Right lobe of liver (tissue), 6 donors: ENCODE results near the gene ZNF582. TPM values are rescaled to one million over a fixed set of nuclear protein-coding genes. Genes with fewer than 3 reads are reported as not detected.

Experiments
- ATAC-seq, 4 donors: fragments of 200-7000 bp; cut with Tn5 transposase; one replicate each; pipeline ENCODE4 v1.9.1; 2020; ENCODE audit warnings: mild to moderate bottlenecking in 4 of 4, moderate library complexity in 4 of 4
- DNase-seq, 3 donors: peaks; one replicate each; pipeline ENCODE4 v3.0.0-alpha.2; 2020
- H3K27ac ChIP-seq, 3 donors: fragments of 200-600 bp; one replicate each; pipeline ENCODE4 v1.8.0; 2022
- H3K27me3 ChIP-seq, 2 donors: fragments of 200-600 bp; one replicate each; pipeline ENCODE4 v1.8.0; 2022
- H3K36me3 ChIP-seq, 4 donors: fragments of 200-600 bp; sonication (generic) in 1 of 4; one replicate each; pipeline versions ENCODE4 v1.5.1 to v1.8.0; 2017 to 2022; ENCODE audit warnings: control low read depth in 1 of 4
- H3K4me1 ChIP-seq, 4 donors: fragments of 200-600 bp; sonication (generic) in 1 of 4; one replicate each; pipeline versions ENCODE4 v1.5.1 to v1.8.0; 2017 to 2022; ENCODE audit warnings: control low read depth in 1 of 4
- H3K4me3 ChIP-seq, 3 donors: fragments of 200-600 bp; one replicate each; pipeline ENCODE4 v1.8.0; 2022
- H3K9me3 ChIP-seq, 4 donors: fragments of 200-600 bp; sonication (generic) in 1 of 4; one replicate each; pipeline versions ENCODE4 v1.5.1 to v1.8.0; 2017 to 2022; ENCODE audit warnings: control low read depth in 1 of 4
- CTCF ChIP-seq, 4 donors: fragments of 200-600 bp in 3 of 4; fragments of 450-650 bp in 1 of 4; IDR thresholded peaks; one replicate each; pipeline versions ENCODE4 v1.5.1 to v1.8.0; 2016 to 2022; ENCODE audit warnings: antibody characterized with exemption in 4 of 4, mild to moderate bottlenecking in 2 of 4
- POLR2A ChIP-seq: fragments of 450-650 bp; IDR thresholded peaks from one replicate; pipeline ENCODE4 v1.6.1; 2017; ENCODE audit warnings: antibody characterized with exemption, mild to moderate bottlenecking
- WGBS: methylation state at CpG from one replicate; pipeline ENCODE4 v1.1.6; 2018; ENCODE audit warnings: low coverage, low lambda C conversion rate; ENCODE audit not compliant: insufficient coverage; ENCODE audit errors: missing lambda C conversion rate; 5-methylcytosine and 5-hydroxymethylcytosine counted together
- intact Hi-C, 2 donors: fragments of 100-400 bp; cut with DNase I; formaldehyde crosslinking; loops; one replicate each; pipeline versions ENCODE4 v1.11.2 to v1.14.1; 2022
- total RNA-seq, 6 experiments: library from RNA; depleted of rRNA in 2 of 6; stranded (reverse); fragments of >200 nt in 2 of 6; fragmentation: NEBNext Ultra II Directional in 3 of 6; extraction: Animal tissue kit (Norgen Biotek cat#: 25700) in 3 of 6; gene quantifications; one replicate each; pipeline versions ENCODE4 v1.1.0 to v1.2.4, GENCODE V29; 2016 to 2023
- donor health status: DM: no; HTN: yes; CAD: no.
- donor health status: DM: no; HTN: no; CAD: no.
- donor health status: DM: no; HTN: no; CAD: no.
- donor health status: DM: no; HTN: yes; CAD: no.
- donor health status: DM: no; HTN: yes; CAD: no.

ZNF582 gene
- total RNA-seq, 6 experiments from 2014 or later: 0.80 to 2.8 (median 1.5) TPM

- WGBS: 89% methylated on average over 1 of the region's 1 CpG
- peaks cover 0 to 31% (median 6%) of the 10 kb centered on the region in 4 donors for H3K9me3 ChIP-seq
These were observed 21.1 kb downstream of the ZNF582 start for GRCh38 chr19:56372281-56372680.

DNA sequence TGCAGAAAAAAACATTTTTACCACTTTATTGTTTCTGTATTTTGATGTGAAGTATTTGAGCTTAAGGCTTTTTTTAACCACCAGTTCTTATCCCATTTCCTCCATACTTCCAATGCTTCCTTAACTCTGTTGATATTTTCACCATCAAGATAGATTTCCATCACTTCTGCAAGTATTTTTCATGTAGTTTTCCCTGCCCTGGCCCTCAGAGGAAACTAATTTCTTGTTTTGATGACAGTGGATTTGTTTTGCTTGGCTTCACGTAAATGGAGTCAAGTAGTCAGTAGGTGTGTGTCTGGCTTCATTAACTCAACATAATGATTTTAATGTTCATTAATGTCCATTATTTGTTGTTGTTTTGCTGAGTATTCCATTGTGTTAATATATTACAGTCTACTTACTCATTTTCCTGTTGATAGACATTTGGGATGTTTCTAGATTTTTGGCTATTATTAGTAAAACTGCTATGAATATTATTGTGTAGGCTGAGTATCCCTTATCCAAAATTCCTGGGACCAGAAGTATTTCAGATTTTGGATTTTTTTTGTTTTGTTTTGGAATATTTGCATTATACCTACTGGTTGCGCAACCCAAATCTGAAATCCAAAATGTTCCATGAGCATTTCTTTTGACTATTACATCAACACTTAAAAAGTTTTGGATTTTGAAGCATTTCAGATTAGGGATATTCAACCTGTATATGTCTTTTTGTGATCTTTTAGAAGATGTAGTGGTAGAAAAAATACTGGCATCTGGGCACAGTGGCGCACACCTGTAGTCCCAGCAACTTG is 23.3 kb downstream of the ZNF582 start:
- no peak for DNase-seq
- WGBS: 93% methylated on average over 3 of the region's 3 CpGs
- Histone ChIP-seq H3K27me3 (no peaks in the 10 kb centered on the region), H3K36me3 (peaks cover 0 to 24% (median 10%) of the 10 kb centered on the region in 4 donors), H3K4me1 (no peaks in the 10 kb centered on the region), H3K27ac (no peak overlapping the region), H3K9me3 (peaks cover 0 to 9% (median 0%) of the 10 kb centered on the region in 4 donors), H3K4me3 (no peak overlapping the region)
- intact Hi-C loops: no loop called here
- TF ChIP-seq CTCF (IDR thresholded peaks at IDR 0.05) (no peak), POLR2A (no peak)
- ATAC-seq: no peak

More at GRCh38 chr19:56372281-56372680, 21.1 kb downstream of the ZNF582 start:
- H3K36me3 ChIP-seq: peaks cover 0 to 45% (median 23%) of the 10 kb centered on the region in 4 donors
- no peaks in the 10 kb centered on the region for H3K4me1 ChIP-seq
- H3K4me3 ChIP-seq: no peak overlapping the region
- no peak for TF ChIP-seq CTCF (IDR thresholded peaks at IDR 0.05)
- no peak for TF ChIP-seq POLR2A
- intact Hi-C loops: no loop called here
- H3K27ac ChIP-seq: no peak overlapping the region
- no peaks in the 10 kb centered on the region for H3K27me3 ChIP-seq
- DNase-seq: no peak
- ATAC-seq: no peak

- H3K27ac ChIP-seq: peak overlapping the region; percentile 23 to 72 (median 71)
- DNase-seq: peak; percentile 91 to 95 (median 95)
- WGBS: 13% methylated on average over 35 of the region's 65 CpGs
- no peaks in the 10 kb centered on the region for H3K27me3 ChIP-seq
- peaks cover 0 to 9% (median 0%) of the 10 kb centered on the region in 4 donors for H3K9me3 ChIP-seq
- no peaks in the 10 kb centered on the region for H3K4me1 ChIP-seq
- peak overlapping the region; percentile 60 to 70 (median 70) for H3K4me3 ChIP-seq
- ATAC-seq: peak; percentile 99
- no peak for TF ChIP-seq CTCF (IDR thresholded peaks at IDR 0.05)
- TF ChIP-seq POLR2A: peak; percentile 75
- peaks cover 0 to 5% (median under 1%) of the 10 kb centered on the region in 4 donors for H3K36me3 ChIP-seq
- intact Hi-C loops: no loop called here
These were observed 25.3 kb downstream of the ZNF582 start for GRCh38 chr19:56367829-56368711.

- ATAC-seq (no peak), DNase-seq (no peak)
- intact Hi-C loops: no loop called here
- Histone ChIP-seq H3K27ac (no peak overlapping the region), H3K4me1 (no peaks in the 10 kb centered on the region), H3K9me3 (peaks cover 0 to 6% (median 0%) of the 10 kb centered on the region in 4 donors), H3K4me3 (no peak overlapping the region), H3K36me3 (no peaks in the 10 kb centered on the region), H3K27me3 (no peaks in the 10 kb centered on the region)
- TF ChIP-seq POLR2A (no peak), CTCF (IDR thresholded peaks at IDR 0.05) (no peak)
- 100% methylated on average over 2 of the region's 2 CpGs for WGBS
These were observed 32.5 kb downstream of the ZNF582 start for GRCh38 chr19:56360841-56361240.
